NCI-H2227 (cell line): ENCODE data around the gene RNF128.
"Not testable (repeated sequence)": the region's sequence is repeated elsewhere in the genome, so short reads cannot be mapped to it uniquely, and the experiment has no call there.

Source experiments
- DNase-seq: peaks from one replicate; lab custom pipeline; 2025; ENCODE audit not compliant: unreplicated experiment; lab: John Stamatoyannopoulos, UW

Gene RNF128

GRCh38 chrX:106742805-106743204 is 16.3 kb downstream of the RNF128 start:
- DNase-seq: no peak

- no peak for DNase-seq
Observed at GRCh38 chrX:106748377-106748776, 21.9 kb downstream of the RNF128 start.

- DNase-seq: no peak
Observed at GRCh38 chrX:106751407-106751806, 24.9 kb downstream of the RNF128 start.

- DNase-seq: no peak
Observed at GRCh38 chrX:106752101-106752678, 25.7 kb downstream of the RNF128 start.

GRCh38 chrX:106769288-106769687 is 42.8 kb downstream of the RNF128 start:
- not testable (repeated sequence) for DNase-seq

- DNase-seq: no peak
Observed at GRCh38 chrX:106774981-106775380, 48.5 kb downstream of the RNF128 start.

- no peak for DNase-seq
Observed at GRCh38 chrX:106780264-106780663, 53.8 kb downstream of the RNF128 start.

- no peak for DNase-seq
Observed at GRCh38 chrX:106780664-106781377, 54.3 kb downstream of the RNF128 start.

- DNase-seq: no peak
Observed at GRCh38 chrX:106783716-106784115, 57.2 kb downstream of the RNF128 start.

- DNase-seq: no peak
Observed at GRCh38 chrX:106791495-106791894, 65.0 kb downstream of the RNF128 start.

- no peak for DNase-seq
Observed at GRCh38 chrX:106802063-106802387, 75.5 kb downstream of the RNF128 start.

- peak; percentile 74 for DNase-seq
Observed at GRCh38 chrX:106802388-106803275, 76.1 kb downstream of the RNF128 start, which contains the start of gene TBC1D8B. TBC1D8B (plus strand) TSS chrX:106802673; CDS start chrX:106802854, 181 bp downstream.

GRCh38 chrX:106811131-106811910 is 84.8 kb downstream of the RNF128 start:
- no peak for DNase-seq

- not testable (repeated sequence) for DNase-seq
Observed at GRCh38 chrX:106812930-106813329, 86.4 kb downstream of the RNF128 start.

- DNase-seq: not testable (repeated sequence)
Observed at GRCh38 chrX:106814093-106814492, 87.6 kb downstream of the RNF128 start.
